ENCODE measurements around the gene PLS3. TPM values are rescaled to one million over a fixed set of nuclear protein-coding genes. Genes with fewer than 3 reads are reported as not detected.

Gene PLS3
- total and polyA plus RNA-seq, 9 of the 15 experiments (the other 6 are each of a cell fraction or from before 2014, with no cell fraction given) = 0.03 to 0.42 (median 0.03) TPM; not detected in 4

- intact Hi-C loops (cut with micrococcal nuclease) = no loop called here
- no TSS peak for BruUV-seq (replicated peaks)
- H3K9me1 ChIP-seq (ENCODE audit: control insufficient read depth, insufficient read depth, low read length) = no peaks in the 10 kb centered on the region
- H3K9ac ChIP-seq (ENCODE audit: insufficient read depth in 1 of 2, low read depth in 2 of 2, low read length in 2 of 2) = no peak overlapping the region
- ATAC-seq (no peak), FAIRE-seq (no peak), DNase-seq (ENCODE audit: extremely low read depth in 1 of 4, low spot score in 3 of 4) (no peak)
- TF ChIP-seq MEF2D (tag; conservative IDR thresholded peaks at IDR 0.05; ENCODE audit: low read depth) = no peak
- TF ChIP-seq ZNF695 (CRISPR knock-in tag; IDR thresholded peaks at IDR 0.05) = no peak
- TF ChIP-seq, protein P1, sequence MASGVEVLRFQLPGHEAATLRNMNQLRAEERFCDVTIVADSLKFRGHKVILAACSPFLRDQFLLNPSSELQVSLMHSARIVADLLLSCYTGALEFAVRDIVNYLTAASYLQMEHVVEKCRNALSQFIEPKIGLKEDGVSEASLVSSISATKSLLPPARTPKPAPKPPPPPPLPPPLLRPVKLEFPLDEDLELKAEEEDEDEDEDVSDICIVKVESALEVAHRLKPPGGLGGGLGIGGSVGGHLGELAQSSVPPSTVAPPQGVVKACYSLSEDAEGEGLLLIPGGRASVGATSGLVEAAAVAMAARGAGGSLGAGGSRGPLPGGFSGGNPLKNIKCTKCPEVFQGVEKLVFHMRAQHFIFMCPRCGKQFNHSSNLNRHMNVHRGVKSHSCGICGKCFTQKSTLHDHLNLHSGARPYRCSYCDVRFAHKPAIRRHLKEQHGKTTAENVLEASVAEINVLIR (CRISPR knock-in tag; IDR thresholded peaks at IDR 0.05) = no peak
- TF ChIP-seq TAF1 (IDR thresholded peaks at IDR 0.05; ENCODE audit: control insufficient read depth, extremely low read depth, insufficient read depth, low read length, severe bottlenecking) = no peak
- TF ChIP-seq, protein P2, sequence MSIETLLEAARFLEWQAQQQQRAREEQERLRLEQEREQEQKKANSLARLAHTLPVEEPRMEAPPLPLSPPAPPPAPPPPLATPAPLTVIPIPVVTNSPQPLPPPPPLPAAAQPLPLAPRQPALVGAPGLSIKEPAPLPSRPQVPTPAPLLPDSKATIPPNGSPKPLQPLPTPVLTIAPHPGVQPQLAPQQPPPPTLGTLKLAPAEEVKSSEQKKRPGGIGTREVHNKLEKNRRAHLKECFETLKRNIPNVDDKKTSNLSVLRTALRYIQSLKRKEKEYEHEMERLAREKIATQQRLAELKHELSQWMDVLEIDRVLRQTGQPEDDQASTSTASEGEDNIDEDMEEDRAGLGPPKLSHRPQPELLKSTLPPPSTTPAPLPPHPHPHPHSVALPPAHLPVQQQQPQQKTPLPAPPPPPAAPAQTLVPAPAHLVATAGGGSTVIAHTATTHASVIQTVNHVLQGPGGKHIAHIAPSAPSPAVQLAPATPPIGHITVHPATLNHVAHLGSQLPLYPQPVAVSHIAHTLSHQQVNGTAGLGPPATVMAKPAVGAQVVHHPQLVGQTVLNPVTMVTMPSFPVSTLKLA (conservative IDR thresholded peaks at IDR 0.05) = no peak
- TF ChIP-seq NCOA4 (IDR thresholded peaks at IDR 0.05; ENCODE audit: partially characterized antibody) = no peak
- TF ChIP-seq HNRNPLL (IDR thresholded peaks at IDR 0.05; ENCODE audit: low read depth, low read length, poor library complexity, severe bottlenecking) = no peak
- no peak for TF ChIP-seq GTF2E2 (tag; IDR thresholded peaks at IDR 0.05)
- TF ChIP-seq ZNF583 (CRISPR knock-in tag; IDR thresholded peaks at IDR 0.05) = no peak
- TF ChIP-seq, protein P3, sequence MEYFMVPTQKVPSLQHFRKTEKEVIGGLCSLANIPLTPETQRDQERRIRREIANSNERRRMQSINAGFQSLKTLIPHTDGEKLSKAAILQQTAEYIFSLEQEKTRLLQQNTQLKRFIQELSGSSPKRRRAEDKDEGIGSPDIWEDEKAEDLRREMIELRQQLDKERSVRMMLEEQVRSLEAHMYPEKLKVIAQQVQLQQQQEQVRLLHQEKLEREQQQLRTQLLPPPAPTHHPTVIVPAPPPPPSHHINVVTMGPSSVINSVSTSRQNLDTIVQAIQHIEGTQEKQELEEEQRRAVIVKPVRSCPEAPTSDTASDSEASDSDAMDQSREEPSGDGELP (CRISPR knock-in tag; IDR thresholded peaks at IDR 0.05; ENCODE audit: borderline replicate concordance) = no peak
- no peak for TF ChIP-seq ZBED1 (IDR thresholded peaks at IDR 0.05)
- no peak for TF ChIP-seq CTBP1 (IDR thresholded peaks at IDR 0.05; ENCODE audit: borderline replicate concordance)
- no peak for TF ChIP-seq POLR2A (conservative IDR thresholded peaks at IDR 0.05)
- no peak for TF ChIP-seq PURB (CRISPR knock-in tag; IDR thresholded peaks at IDR 0.05; ENCODE audit: low read depth)
- 0% methylated on average over 2 of the region's 2 CpGs for WGBS (ENCODE audit: insufficient coverage, low coverage, missing lambda C conversion rate)
- CTCF ChIA-PET (ENCODE audit: low intra/inter-chr PET ratio) = no interaction called here
- no peaks in the 10 kb centered on the region for H3K9me3 ChIP-seq (replicated peaks; ENCODE audit: control insufficient read depth, insufficient read depth, low read depth, low read length)
- H3K79me2 ChIP-seq (ENCODE audit: control insufficient read depth, insufficient read depth, low read length) = no peaks in the 10 kb centered on the region
- H4K20me1 ChIP-seq (replicated peaks; ENCODE audit: control insufficient read depth, insufficient read depth, low read length) = no peaks in the 10 kb centered on the region
- H3K4me2 ChIP-seq (ENCODE audit: insufficient read depth, low read length) = no peak overlapping the region
- in situ Hi-C loops (cut with MboI) = no loop called here
- no peaks in the 10 kb centered on the region for H3K27me3 ChIP-seq (ENCODE audit: control insufficient read depth in 2 of 2, insufficient read depth in 2 of 2, low read length in 2 of 2)
- no peaks in the 10 kb centered on the region for H3K36me3 ChIP-seq (ENCODE audit: control insufficient read depth, insufficient read depth, low read length)
- H3K27ac ChIP-seq (ENCODE audit: extremely low read depth, low read depth, low read length) = no peak overlapping the region
- POLR2A ChIA-PET = no interaction called here
- no peak overlapping the region for H3K4me3 ChIP-seq
- no peaks in the 10 kb centered on the region for H3K4me1 ChIP-seq (replicated peaks in 1 of 2; ENCODE audit: control insufficient read depth in 2 of 2, insufficient read depth in 2 of 2, low read length in 2 of 2)
- no peak overlapping the region for H2AFZ ChIP-seq (ENCODE audit: low read depth, low read length)
These were observed 21.1 kb upstream of the PLS3 start for GRCh38 chrX:115539841-115540240.
